Muscle layer of duodenum (tissue), 2 donors: ENCODE data around the gene SH3BP5L.
"Not testable (repeated sequence)": the region's sequence is repeated elsewhere in the genome, so short reads cannot be mapped to it uniquely, and the experiment has no call there.

Experiments
- H3K27ac ChIP-seq: one replicate; pipeline ENCODE4 v1.7.0; 2013; ENCODE audit warnings: mild to moderate bottlenecking, low read length
- H3K27me3 ChIP-seq: one replicate; pipeline ENCODE4 v1.7.0; 2013; ENCODE audit warnings: low read depth, mild to moderate bottlenecking, control low read depth, low read length
- H3K36me3 ChIP-seq, 2 donors: one replicate each; pipeline ENCODE4 v1.7.0; 2013; ENCODE audit warnings: low read length in 2 of 2, control low read depth in 1 of 2, mild to moderate bottlenecking in 1 of 2; ENCODE audit not compliant: insufficient read depth in 2 of 2, control insufficient read depth in 1 of 2
- H3K4me1 ChIP-seq, 2 donors: one replicate each; pipeline ENCODE4 v1.7.0; 2013; ENCODE audit warnings: low read length in 2 of 2, mild to moderate bottlenecking in 2 of 2, control low read depth in 1 of 2, moderate library complexity in 1 of 2; ENCODE audit not compliant: insufficient read depth in 2 of 2, control insufficient read depth in 1 of 2
- H3K4me3 ChIP-seq, 2 donors: one replicate each; pipeline ENCODE4 v1.7.0; 2013; ENCODE audit warnings: low read length in 2 of 2, low read depth in 1 of 2, mild to moderate bottlenecking in 1 of 2
- H3K9me3 ChIP-seq, 2 donors: one replicate each; pipeline ENCODE4 v1.7.0; 2013; ENCODE audit warnings: low read length in 2 of 2, control low read depth in 1 of 2, mild to moderate bottlenecking in 1 of 2; ENCODE audit not compliant: control insufficient read depth in 1 of 2
- donor health status: healthy.

SH3BP5L gene

DNA sequence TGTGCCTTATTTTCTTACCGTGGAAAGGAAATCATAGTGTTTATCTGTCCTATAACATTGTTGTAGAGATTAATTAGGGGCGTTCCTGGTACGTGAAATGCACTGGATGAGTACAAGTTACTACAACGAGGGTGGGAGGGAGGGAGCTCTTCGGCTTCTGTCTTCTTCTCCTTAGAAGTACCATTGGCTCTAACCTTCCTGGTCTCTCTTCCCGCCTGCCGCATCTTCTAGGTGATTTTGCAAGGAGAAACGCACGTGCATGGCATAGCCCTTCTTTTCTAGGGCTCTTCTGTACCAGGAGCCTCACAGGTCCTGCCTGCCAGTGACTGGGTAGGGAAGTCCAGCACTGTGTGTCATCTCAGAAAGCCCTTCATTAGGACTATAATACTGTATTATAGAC, 16.8 kb downstream of the SH3BP5L start:
- Histone ChIP-seq H3K27ac (no peak overlapping the region), H3K4me1 (peaks cover 6 to 19% of the 10 kb centered on the region in 2 donors), H3K36me3 (peaks cover 18 to 21% of the 10 kb centered on the region in 2 donors), H3K27me3 (no peaks in the 10 kb centered on the region), H3K9me3 (no peaks in the 10 kb centered on the region), H3K4me3 (no peak overlapping the region)

GRCh38 chr1:248807067-248807737, 18.5 kb downstream of the SH3BP5L start:
- Histone ChIP-seq H3K27ac (no peak overlapping the region), H3K4me1 (peaks cover 6 to 19% of the 10 kb centered on the region in 2 donors), H3K4me3 (no peak overlapping the region), H3K36me3 (peaks cover 4 to 5% of the 10 kb centered on the region in 2 donors), H3K27me3 (no peaks in the 10 kb centered on the region), H3K9me3 (no peaks in the 10 kb centered on the region)

GRCh38 chr1:248805876-248806275, 19.8 kb downstream of the SH3BP5L start:
- Histone ChIP-seq H3K36me3 (peaks cover 0 to under 1% of the 10 kb centered on the region in 2 donors), H3K27me3 (no peaks in the 10 kb centered on the region), H3K4me1 (peaks cover 6 to 12% of the 10 kb centered on the region in 2 donors), H3K4me3 (no peak overlapping the region), H3K27ac (no peak overlapping the region), H3K9me3 (no peaks in the 10 kb centered on the region)

DNA sequence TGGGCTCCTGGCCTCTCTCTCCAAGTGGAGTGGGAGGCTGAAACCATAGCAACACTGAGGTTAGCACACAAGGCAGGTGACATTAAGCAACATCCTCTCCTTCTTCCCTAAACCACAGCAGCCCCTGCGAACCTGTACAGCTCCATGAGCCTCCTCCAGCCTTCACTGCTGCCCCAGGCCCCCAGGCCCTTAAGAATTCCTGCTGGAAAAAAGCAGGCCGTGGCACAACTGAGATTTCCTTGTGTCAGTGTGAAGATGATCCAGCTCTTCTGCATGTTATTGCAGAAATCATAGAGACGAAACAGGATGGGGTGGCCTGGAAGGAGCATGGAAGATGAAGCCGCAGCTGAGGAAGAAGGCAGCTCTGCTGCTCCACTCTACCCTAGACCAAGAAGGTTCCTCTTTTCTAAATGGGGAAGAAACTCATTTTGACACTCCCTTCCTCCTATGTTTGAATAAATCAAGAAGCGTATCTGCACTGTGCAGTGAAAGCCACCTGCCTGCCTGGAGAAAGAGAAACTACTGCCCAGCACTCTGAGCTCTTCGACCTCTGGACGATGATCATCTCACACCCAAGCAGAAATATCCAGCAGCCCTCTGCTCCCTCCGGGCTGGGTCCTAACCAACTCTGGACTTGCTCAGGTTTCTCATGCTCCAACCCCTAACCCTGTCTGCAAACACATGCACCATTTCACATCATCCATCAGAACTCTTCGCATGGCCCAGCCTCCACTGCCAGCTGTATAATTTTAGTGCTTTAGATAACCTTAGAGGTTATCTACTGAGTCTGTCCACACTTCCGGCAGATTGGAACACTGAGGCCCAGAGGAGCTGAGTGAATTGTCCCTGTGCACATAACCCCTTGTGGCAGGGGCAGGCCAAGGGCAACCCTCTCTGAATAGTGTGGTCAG, 20.7 kb downstream of the SH3BP5L start:
- no peaks in the 10 kb centered on the region for H3K36me3 ChIP-seq
- H3K9me3 ChIP-seq, result no peaks in the 10 kb centered on the region
- H3K27me3 ChIP-seq, result no peaks in the 10 kb centered on the region
- no peak overlapping the region for H3K27ac ChIP-seq
- H3K4me3 ChIP-seq, result no peak overlapping the region
- H3K4me1 ChIP-seq, result peaks cover 0 to 4% of the 10 kb centered on the region in 2 donors

DNA sequence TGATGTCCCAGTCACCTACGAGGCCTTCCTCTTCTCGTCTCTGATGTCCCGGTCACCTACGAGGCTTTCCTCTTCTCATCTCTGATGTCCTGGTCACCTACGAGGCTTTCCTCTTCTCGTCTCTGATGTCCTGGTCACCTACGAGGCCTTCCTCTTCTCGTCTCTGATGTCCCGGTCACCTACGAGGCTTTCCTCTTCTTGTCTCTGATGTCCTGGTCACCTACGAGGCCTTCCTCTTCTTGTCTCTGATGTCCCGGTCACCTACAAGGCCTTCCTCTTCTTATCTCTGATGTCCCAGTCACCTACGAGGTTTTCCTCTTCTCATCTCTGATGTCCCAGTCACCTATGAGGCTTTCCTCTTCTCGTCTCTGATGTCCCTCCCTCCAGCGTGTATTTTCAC, 22.2 kb downstream of the SH3BP5L start:
- not testable (repeated sequence) for H3K36me3 ChIP-seq

DNA sequence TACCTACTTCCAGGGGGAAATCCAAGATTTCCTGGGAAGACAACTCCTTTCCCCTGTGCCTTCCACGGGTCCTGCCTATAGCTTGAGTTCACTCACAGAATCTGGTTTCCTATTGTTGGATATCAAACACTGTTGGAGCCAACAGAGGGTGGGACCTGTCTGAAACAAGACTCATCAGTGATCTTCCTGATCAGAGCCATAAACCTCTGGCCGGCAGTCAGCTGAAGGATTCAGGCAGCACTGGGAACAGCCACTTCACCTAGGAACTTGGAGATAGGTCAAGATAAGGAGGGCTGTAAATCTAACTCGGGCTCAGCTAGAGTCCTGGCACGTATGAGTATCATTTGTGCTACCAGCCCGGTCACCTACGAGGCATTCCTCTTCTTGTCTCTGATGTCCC, 23.3 kb downstream of the SH3BP5L start:
- Histone ChIP-seq H3K27me3 (no peaks in the 10 kb centered on the region), H3K9me3 (no peaks in the 10 kb centered on the region), H3K4me1 (peaks cover 0 to 4% of the 10 kb centered on the region in 2 donors), H3K36me3 (no peaks in the 10 kb centered on the region), H3K27ac (no peak overlapping the region), H3K4me3 (no peak overlapping the region)

More for the DNA sequence above, 22.2 kb downstream of the SH3BP5L start:
- not testable (repeated sequence) for H3K4me1 ChIP-seq, H3K27me3 ChIP-seq, H3K27ac ChIP-seq, H3K9me3 ChIP-seq, H3K4me3 ChIP-seq

DNA sequence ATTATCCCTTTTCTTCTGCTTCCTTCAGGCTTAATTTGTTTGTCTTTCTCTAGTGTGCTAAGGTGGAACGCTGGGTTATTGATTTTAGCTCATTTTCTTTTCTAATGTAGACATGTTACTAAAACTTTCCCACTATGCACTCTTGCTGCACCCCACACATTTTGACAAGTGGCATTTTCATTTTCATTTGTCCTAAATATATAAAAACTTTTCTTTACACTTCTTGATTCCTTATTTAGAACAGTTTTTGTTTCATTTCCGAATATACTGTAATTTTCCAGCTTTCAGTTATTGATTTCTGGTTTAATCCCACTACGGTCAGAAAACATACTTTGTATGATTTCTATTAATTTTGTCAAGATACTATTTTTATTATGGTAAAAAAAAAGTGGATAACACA, 25.3 kb downstream of the SH3BP5L start:
- H3K4me1 ChIP-seq, result no peaks in the 10 kb centered on the region
- H3K27me3 ChIP-seq, result no peaks in the 10 kb centered on the region
- peaks cover 0 to 3% of the 10 kb centered on the region in 2 donors for H3K9me3 ChIP-seq
- no peak overlapping the region for H3K4me3 ChIP-seq
- no peaks in the 10 kb centered on the region for H3K36me3 ChIP-seq
- H3K27ac ChIP-seq, result no peak overlapping the region

DNA sequence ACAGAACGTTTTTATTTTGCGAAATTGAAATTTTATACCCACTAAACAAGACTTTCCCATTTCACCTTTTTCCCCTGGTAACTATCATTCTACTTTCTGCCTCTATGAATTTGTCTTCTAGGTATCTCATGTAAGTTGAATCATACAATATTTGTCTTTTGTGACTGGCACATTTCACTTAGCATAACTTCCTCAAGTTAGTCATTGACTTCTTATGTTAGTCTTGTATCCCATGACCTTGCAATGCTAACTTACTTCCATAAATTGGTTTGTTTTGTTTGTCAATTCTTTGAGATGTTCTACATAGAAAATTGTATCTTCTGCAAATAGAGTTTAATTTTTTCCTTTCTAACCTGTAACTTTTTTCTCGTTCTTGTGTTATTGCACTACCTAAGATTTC, 26.9 kb downstream of the SH3BP5L start:
- H3K27ac ChIP-seq, result no peak overlapping the region
- no peaks in the 10 kb centered on the region for H3K4me1 ChIP-seq
- peaks cover 0 to 7% of the 10 kb centered on the region in 2 donors for H3K9me3 ChIP-seq
- no peaks in the 10 kb centered on the region for H3K36me3 ChIP-seq
- no peaks in the 10 kb centered on the region for H3K27me3 ChIP-seq
- H3K4me3 ChIP-seq, result no peak overlapping the region

- H3K36me3 ChIP-seq, H3K4me3 ChIP-seq, H3K27me3 ChIP-seq, H3K9me3 ChIP-seq, H3K4me1 ChIP-seq, H3K27ac ChIP-seq: not testable (repeated sequence)
Observed at GRCh38 chr1:248794663-248795062, 31.1 kb downstream of the SH3BP5L start.

- Histone ChIP-seq H3K4me1 (no peaks in the 10 kb centered on the region), H3K36me3 (no peaks in the 10 kb centered on the region), H3K9me3 (peaks cover 0 to 7% of the 10 kb centered on the region in 2 donors), H3K27ac (no peak overlapping the region), H3K4me3 (no peak overlapping the region), H3K27me3 (no peaks in the 10 kb centered on the region)
Observed at GRCh38 chr1:248793592-248793991, 32.1 kb downstream of the SH3BP5L start.

- Histone ChIP-seq H3K36me3 (no peaks in the 10 kb centered on the region), H3K4me1 (no peaks in the 10 kb centered on the region), H3K4me3 (no peak overlapping the region), H3K9me3 (peaks cover 0 to 7% of the 10 kb centered on the region in 2 donors), H3K27me3 (no peaks in the 10 kb centered on the region), H3K27ac (no peak overlapping the region)
Observed at GRCh38 chr1:248792342-248792741, 33.4 kb downstream of the SH3BP5L start.
